Measurements from ENCODE around the gene RPL27.

GRCh38 chr17:43021741-43022512 is 23.7 kb downstream of the RPL27 start, which contains the start of gene VAT1:
- TF ChIP-seq, protein P1, sequence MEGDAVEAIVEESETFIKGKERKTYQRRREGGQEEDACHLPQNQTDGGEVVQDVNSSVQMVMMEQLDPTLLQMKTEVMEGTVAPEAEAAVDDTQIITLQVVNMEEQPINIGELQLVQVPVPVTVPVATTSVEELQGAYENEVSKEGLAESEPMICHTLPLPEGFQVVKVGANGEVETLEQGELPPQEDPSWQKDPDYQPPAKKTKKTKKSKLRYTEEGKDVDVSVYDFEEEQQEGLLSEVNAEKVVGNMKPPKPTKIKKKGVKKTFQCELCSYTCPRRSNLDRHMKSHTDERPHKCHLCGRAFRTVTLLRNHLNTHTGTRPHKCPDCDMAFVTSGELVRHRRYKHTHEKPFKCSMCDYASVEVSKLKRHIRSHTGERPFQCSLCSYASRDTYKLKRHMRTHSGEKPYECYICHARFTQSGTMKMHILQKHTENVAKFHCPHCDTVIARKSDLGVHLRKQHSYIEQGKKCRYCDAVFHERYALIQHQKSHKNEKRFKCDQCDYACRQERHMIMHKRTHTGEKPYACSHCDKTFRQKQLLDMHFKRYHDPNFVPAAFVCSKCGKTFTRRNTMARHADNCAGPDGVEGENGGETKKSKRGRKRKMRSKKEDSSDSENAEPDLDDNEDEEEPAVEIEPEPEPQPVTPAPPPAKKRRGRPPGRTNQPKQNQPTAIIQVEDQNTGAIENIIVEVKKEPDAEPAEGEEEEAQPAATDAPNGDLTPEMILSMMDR (IDR thresholded peaks at IDR 0.05) = peak in 2 of 5 experiments; percentile 19 to 20
- peak; percentile 55 for TF ChIP-seq POLR2A (IDR thresholded peaks at IDR 0.05)
- no peak for TF ChIP-seq EP300 (IDR thresholded peaks at IDR 0.05; ENCODE audit: low read depth)
- TF ChIP-seq POLR2AphosphoS5 (IDR thresholded peaks at IDR 0.05) = peak; percentile 77 to 86 (median 80)
